A549 (cell line): Measurements from ENCODE around the gene MCTP1.

Experiments
- HOXB13 ChIP-seq: fragments of 250-450 bp; sonication (Bioruptor Pico); IDR thresholded peaks from 2 replicates; pipeline ENCODE4 v1.5.0; 2020; ENCODE audit warnings: low read depth, mild to moderate bottlenecking, moderate library complexity
- MAZ ChIP-seq: fragments of 150-350 bp; IDR thresholded peaks from 2 replicates; pipeline ENCODE4 v1.6.1; 2014; ENCODE audit warnings: antibody characterized with exemption, low read depth, low read length, borderline replicate concordance
- POLR2A ChIP-seq: IDR thresholded peaks from 2 replicates; pipeline ENCODE4 v1.6.1; 2012; ENCODE audit warnings: mild to moderate bottlenecking, low read length
- POLR2AphosphoS2 ChIP-seq: conservative IDR thresholded peaks from 2 replicates; pipeline ENCODE4 v1.6.1; 2012; ENCODE audit warnings: low read length, improper control_type of control experiment, inconsistent platforms
- ZC3H11A ChIP-seq: fragments of 450-650 bp; IDR thresholded peaks from 2 replicates; pipeline ENCODE4 v1.6.1; 2014; ENCODE audit warnings: antibody characterized with exemption, mild to moderate bottlenecking
- TF ChIP-seq, protein P1 (sequence below): fragments of >200 bp; sonication (Bioruptor Twin); formaldehyde crosslinking; IDR thresholded peaks from 3 replicates; pipeline ENCODE4 v1.5.1; 2016
- TF ChIP-seq, protein P2 (sequence below): fragments of 200-600 bp; sonication (generic); IDR thresholded peaks from 2 replicates; pipeline ENCODE4 v1.6.1; 2016; ENCODE audit warnings: antibody characterized with exemption, mild to moderate bottlenecking, moderate library complexity
- TF ChIP-seq, protein P3 (sequence below): IDR thresholded peaks from 2 replicates; pipeline ENCODE4 v1.6.1; 2012

DNA sequence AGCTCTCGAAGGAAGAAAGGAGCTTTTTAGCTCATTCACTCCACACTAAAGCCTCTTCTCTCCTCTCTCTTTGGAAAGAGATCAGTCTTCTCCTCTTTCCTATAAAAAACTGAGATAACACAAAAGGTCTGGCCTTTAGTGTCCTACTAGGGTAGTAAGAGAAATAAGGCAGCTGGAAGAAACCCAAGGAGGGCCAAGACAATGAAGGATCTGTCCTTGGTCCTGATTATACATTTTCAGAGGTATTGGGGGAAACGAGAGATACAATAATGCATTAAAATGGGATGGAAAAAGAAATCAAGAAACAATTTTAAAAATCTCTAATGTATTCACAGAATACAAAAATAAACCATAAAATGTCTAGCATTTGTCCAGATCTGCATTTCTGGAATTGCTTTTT, 482.4 kb downstream of the MCTP1 start:
- TF ChIP-seq, protein P1, sequence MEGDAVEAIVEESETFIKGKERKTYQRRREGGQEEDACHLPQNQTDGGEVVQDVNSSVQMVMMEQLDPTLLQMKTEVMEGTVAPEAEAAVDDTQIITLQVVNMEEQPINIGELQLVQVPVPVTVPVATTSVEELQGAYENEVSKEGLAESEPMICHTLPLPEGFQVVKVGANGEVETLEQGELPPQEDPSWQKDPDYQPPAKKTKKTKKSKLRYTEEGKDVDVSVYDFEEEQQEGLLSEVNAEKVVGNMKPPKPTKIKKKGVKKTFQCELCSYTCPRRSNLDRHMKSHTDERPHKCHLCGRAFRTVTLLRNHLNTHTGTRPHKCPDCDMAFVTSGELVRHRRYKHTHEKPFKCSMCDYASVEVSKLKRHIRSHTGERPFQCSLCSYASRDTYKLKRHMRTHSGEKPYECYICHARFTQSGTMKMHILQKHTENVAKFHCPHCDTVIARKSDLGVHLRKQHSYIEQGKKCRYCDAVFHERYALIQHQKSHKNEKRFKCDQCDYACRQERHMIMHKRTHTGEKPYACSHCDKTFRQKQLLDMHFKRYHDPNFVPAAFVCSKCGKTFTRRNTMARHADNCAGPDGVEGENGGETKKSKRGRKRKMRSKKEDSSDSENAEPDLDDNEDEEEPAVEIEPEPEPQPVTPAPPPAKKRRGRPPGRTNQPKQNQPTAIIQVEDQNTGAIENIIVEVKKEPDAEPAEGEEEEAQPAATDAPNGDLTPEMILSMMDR, result no peak
- TF ChIP-seq, protein P2, sequence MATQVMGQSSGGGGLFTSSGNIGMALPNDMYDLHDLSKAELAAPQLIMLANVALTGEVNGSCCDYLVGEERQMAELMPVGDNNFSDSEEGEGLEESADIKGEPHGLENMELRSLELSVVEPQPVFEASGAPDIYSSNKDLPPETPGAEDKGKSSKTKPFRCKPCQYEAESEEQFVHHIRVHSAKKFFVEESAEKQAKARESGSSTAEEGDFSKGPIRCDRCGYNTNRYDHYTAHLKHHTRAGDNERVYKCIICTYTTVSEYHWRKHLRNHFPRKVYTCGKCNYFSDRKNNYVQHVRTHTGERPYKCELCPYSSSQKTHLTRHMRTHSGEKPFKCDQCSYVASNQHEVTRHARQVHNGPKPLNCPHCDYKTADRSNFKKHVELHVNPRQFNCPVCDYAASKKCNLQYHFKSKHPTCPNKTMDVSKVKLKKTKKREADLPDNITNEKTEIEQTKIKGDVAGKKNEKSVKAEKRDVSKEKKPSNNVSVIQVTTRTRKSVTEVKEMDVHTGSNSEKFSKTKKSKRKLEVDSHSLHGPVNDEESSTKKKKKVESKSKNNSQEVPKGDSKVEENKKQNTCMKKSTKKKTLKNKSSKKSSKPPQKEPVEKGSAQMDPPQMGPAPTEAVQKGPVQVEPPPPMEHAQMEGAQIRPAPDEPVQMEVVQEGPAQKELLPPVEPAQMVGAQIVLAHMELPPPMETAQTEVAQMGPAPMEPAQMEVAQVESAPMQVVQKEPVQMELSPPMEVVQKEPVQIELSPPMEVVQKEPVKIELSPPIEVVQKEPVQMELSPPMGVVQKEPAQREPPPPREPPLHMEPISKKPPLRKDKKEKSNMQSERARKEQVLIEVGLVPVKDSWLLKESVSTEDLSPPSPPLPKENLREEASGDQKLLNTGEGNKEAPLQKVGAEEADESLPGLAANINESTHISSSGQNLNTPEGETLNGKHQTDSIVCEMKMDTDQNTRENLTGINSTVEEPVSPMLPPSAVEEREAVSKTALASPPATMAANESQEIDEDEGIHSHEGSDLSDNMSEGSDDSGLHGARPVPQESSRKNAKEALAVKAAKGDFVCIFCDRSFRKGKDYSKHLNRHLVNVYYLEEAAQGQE, result peak; percentile 89
- TF ChIP-seq MAZ, result no peak
- no peak for TF ChIP-seq POLR2A
- no peak for TF ChIP-seq HOXB13 (CRISPR knock-in tag)
- TF ChIP-seq ZC3H11A, result no peak
- TF ChIP-seq, protein P3, sequence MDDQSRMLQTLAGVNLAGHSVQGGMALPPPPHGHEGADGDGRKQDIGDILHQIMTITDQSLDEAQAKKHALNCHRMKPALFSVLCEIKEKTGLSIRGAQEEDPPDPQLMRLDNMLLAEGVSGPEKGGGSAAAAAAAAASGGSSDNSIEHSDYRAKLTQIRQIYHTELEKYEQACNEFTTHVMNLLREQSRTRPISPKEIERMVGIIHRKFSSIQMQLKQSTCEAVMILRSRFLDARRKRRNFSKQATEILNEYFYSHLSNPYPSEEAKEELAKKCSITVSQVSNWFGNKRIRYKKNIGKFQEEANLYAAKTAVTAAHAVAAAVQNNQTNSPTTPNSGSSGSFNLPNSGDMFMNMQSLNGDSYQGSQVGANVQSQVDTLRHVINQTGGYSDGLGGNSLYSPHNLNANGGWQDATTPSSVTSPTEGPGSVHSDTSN, result no peak
- no peak for TF ChIP-seq POLR2AphosphoS2
